KOPT-K1 (cell line): ENCODE results near the gene CDH23.

Experiments
- H3K27ac ChIP-seq: fragments of 200-600 bp; sonication (generic); 2 replicates; pipeline ENCODE4 v1.5.1; 2016; ENCODE audit warnings: antibody characterized with exemption, mild to moderate bottlenecking, low read depth, low read length; ENCODE audit not compliant: poor library complexity, severe bottlenecking
- H3K36me3 ChIP-seq: fragments of 200-600 bp; sonication (generic); 2 replicates; pipeline ENCODE4 v1.5.1; 2017; ENCODE audit warnings: antibody characterized with exemption, mild to moderate bottlenecking, low read length, moderate library complexity; ENCODE audit not compliant: insufficient read depth
- H3K9me3 ChIP-seq: fragments of 200-600 bp; sonication (generic); 2 replicates; pipeline ENCODE4 v1.5.1; 2017; ENCODE audit warnings: antibody characterized with exemption, low read length, mild to moderate bottlenecking; ENCODE audit not compliant: insufficient read depth, poor library complexity, severe bottlenecking

CDH23 gene

DNA sequence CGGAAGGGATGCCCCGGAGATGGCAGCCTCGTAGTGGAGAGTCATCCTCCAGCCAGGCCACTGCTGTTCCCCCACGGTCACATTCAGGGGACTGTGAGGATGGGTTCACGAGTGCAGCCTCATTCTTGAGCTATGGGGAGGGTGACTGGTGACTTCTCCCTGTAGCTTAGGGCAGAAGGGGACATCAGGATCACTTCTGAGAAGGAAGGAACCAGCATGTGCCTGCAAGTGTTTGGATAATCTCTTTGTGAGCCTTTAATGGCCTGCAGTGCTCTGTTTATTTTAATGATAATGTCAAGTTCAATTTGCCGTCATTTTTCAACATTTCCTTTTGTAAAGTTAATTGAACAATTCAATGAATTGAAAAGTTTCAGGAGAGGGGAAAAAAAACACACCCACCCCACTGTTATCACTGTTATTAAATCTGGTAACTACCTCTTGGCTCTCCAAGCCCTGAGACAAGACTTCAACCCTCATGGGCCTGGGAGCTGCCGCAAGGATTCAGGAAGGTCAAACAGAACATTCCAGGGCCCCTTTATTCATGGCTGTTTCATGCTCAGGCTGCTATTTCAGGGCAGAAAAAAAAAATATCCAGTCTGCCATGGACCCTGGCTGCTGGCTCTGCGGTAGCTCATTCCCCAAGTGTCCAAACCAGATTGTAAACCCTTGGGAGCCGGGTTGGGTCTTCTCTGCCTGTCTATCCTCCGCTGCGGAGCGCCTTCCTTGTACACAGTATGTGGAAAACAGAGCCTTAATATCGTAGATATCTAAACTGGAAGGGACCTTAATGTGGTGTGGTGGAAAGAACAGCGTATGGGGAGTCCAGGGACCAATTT, 100.4 kb downstream of the CDH23 start:
- H3K27ac ChIP-seq, result no peak overlapping the region
- no peaks in the 10 kb centered on the region for H3K36me3 ChIP-seq

DNA sequence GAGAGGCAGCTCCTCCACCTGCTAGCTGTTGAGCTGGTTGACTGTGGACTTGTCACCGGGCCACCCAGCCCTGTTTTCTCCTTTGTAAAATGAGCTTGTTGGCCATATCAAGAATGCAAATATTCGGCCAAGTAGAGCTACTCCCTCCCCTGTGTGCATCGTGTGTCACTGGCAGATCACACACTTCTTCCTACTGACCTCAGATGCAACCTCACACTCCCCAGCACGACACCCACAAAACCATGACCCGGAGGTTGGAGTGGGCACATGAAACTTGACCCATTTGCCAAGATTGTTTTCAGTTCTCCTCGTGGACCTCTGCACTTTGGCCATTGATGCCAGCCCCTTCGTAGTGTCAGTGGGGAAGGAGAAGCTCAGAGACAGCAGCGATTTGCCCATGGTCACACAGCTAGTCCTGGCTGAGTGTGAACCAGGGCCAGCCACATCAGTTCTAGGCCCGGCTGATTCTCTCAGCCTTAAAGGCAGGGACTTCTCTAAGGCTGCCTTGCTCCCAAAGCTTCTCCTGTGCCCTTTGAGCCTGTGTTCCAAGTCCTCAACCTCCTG, 101.1 kb downstream of the CDH23 start:
- Histone ChIP-seq H3K9me3 (no peaks in the 10 kb centered on the region), H3K36me3 (no peaks in the 10 kb centered on the region), H3K27ac (no peak overlapping the region)

More for the DNA sequence above, 100.4 kb downstream of the CDH23 start:
- H3K9me3 ChIP-seq, result no peaks in the 10 kb centered on the region

DNA sequence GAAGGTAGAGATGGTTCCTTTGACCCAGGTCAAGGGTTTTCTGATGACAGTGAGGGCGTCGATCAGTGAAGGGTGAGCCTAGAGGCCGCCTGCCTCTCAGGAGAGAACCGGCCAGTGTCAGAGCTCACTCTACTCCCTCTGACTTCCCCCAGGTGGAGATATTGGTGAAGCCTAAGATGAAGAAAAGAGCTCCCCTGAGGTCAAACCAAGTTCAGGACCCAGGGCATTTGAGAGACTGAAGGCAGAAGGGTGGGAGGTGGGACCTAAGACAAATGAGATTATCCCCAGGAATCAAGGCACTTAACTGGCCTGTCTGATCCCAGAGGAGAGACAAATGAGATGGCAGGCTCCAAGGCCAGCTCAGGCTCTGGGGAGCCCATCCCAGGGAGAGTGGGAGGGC, 104.7 kb downstream of the CDH23 start:
- no peaks in the 10 kb centered on the region for H3K36me3 ChIP-seq
- H3K27ac ChIP-seq, result no peak overlapping the region
- no peaks in the 10 kb centered on the region for H3K9me3 ChIP-seq

DNA sequence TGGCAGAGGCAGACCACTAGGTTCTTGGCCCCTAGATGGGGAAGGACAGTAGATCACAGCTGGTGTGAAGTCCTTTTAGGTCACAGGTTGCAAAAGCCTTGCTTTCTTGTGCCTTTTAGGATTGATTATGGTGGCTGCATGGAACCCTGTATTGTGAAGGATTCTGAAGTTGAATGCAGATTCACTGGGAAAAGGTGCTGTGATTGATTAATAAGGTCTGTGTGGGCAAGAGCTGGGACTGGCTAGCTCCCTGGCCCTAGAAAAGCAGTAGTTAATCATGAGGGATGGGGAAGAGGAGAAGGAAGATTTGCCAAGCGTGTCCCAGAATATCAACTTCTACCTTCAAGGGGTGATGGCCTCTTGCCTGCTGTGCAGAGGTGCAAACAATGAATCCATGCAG, 105.5 kb downstream of the CDH23 start:
- no peaks in the 10 kb centered on the region for H3K9me3 ChIP-seq

DNA sequence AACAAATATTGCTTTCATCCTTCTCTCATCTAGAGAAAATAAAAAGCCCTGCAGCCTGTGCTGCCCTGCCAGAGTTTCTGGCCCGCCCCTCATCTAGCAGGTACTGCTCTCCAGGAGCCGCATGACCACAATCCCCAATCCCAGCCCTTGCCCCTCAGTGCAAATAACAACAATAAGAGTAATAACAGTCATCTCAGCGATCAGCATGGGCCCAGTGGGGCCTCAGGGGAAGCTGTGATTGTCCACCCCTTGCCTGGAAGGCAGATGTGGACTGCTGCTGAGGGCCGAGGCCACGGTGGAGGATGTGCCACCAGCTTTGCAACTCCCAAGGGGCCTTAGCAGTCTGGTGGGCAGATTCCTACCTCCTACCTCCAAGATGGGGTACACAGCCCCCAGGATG, 106.1 kb downstream of the CDH23 start:
- Histone ChIP-seq H3K36me3 (no peaks in the 10 kb centered on the region), H3K9me3 (no peaks in the 10 kb centered on the region), H3K27ac (no peak overlapping the region)

More for the DNA sequence above, 105.5 kb downstream of the CDH23 start:
- Histone ChIP-seq H3K36me3 (no peaks in the 10 kb centered on the region), H3K27ac (no peak overlapping the region)

DNA sequence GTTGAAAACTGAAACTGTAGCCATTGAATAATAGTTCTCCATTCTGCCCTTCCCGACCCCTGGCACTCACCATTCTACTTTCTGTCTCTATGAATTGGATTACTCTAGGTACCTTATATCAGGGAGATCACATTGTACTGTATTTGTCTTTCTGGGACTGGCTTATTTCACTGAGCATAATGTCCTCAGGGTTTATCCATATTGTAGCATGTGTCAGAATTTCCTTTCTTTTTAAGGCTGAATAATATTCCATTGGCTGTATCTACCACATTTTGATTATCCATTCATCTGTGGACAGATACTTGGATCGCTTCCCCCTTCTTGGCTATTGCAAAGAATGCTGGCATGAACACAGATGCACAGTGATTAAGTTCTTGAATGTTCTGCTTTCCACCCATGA, 107.4 kb downstream of the CDH23 start:
- no peaks in the 10 kb centered on the region for H3K9me3 ChIP-seq

DNA sequence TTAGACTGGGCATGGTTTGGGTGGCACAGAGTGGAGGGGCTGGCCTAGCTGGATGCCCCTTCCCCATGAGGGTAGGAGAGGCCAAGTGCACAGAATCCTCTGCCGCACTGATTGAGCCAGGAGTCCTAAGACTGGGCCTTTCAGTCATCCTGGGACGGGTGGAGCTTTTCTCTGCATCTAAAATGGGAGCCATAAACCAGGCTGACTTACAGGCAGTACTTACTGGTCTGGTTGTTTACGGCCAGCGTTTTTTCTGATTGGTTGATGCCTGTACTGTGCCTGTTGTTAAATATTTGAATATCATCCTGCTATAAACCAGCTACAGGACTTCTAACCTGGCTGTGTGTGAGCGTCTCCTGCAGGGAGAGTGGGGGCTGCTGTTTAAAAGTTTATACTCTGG, 107.8 kb downstream of the CDH23 start:
- Histone ChIP-seq H3K9me3 (no peaks in the 10 kb centered on the region), H3K36me3 (no peaks in the 10 kb centered on the region), H3K27ac (no peak overlapping the region)

More for the DNA sequence above, 107.4 kb downstream of the CDH23 start:
- no peaks in the 10 kb centered on the region for H3K36me3 ChIP-seq
- H3K27ac ChIP-seq, result no peak overlapping the region

DNA sequence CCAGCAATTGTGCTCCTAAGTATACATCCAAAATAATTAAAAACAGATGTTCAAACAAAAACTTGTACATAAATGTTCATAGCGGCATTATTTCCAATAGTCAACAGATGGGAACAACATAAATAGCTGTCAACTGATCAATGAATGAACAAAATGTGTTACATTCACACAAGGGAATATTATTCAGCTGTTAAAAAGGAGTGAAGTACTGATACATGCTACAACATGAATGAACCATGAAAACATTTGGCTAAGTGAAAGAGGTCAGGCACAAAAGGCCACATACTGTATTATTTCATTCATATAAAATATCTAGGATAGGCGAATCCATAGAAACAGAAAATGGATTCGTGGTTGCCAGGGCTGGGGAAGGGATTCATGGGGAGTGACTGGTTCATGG, 109.1 kb downstream of the CDH23 start:
- Histone ChIP-seq H3K9me3 (no peaks in the 10 kb centered on the region), H3K36me3 (no peaks in the 10 kb centered on the region), H3K27ac (no peak overlapping the region)

DNA sequence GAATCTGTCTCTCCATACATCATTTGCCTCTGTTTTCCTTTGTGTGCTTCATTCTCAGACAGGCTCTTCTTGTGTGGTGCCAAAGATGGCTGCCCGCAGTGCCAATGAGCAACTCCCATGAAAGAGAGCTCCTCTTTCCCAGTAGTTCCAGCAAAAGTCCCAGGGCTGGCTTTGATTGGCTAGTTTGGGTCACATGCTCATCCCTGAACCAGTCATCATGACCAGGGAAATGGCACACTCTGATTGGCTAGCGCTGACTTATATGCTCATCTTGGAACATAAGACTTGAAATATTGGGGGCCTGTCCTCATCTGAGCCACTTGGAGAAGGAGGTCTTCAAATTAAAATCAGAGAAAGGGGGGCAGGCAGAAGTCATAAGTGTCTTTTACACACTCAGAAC, 112.7 kb downstream of the CDH23 start:
- Histone ChIP-seq H3K36me3 (no peaks in the 10 kb centered on the region), H3K27ac (no peak overlapping the region), H3K9me3 (no peaks in the 10 kb centered on the region)

DNA sequence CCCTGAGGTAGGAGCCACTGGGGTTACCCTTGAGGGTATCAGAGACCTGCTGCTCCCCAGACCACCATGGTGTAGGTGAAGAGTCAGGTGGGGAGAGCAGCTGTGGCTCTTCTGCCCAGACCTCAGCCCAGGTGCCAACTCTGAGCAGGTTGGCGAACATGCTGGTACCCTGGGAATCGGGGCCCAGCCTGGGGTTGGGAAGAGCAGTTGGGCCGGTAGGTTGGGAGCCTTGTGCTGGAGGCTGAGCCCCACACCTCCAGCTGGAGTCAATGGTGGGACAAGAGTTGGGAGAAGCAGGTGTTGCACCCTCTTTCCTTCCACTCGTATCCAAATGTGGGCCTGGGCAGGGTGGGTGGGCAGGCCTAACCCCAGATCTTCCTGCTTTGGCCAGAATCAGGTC, 114.5 kb downstream of the CDH23 start:
- no peaks in the 10 kb centered on the region for H3K36me3 ChIP-seq
- no peak overlapping the region for H3K27ac ChIP-seq
- no peaks in the 10 kb centered on the region for H3K9me3 ChIP-seq

DNA sequence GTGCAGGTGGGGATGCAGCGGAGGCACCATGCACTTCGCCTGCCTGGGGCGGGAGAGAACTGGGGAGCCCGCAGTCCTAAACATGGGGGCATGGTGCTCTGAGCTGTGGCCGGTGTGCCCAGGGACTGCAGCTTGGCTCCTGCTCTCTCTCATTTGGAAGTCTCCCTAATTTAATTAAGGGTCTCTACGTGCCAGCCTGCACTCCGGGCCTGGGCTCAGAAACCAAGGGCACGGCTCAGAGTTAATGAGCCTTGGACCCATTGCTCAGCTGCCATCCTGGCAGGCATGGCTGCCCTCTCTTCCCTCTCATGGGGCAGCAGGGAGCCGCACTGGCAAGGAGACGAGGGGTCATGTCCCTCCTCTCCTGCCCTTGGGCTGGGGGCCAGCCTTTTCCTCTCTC, 115.6 kb downstream of the CDH23 start:
- no peak overlapping the region for H3K27ac ChIP-seq
- no peaks in the 10 kb centered on the region for H3K9me3 ChIP-seq
- H3K36me3 ChIP-seq, result no peaks in the 10 kb centered on the region

DNA sequence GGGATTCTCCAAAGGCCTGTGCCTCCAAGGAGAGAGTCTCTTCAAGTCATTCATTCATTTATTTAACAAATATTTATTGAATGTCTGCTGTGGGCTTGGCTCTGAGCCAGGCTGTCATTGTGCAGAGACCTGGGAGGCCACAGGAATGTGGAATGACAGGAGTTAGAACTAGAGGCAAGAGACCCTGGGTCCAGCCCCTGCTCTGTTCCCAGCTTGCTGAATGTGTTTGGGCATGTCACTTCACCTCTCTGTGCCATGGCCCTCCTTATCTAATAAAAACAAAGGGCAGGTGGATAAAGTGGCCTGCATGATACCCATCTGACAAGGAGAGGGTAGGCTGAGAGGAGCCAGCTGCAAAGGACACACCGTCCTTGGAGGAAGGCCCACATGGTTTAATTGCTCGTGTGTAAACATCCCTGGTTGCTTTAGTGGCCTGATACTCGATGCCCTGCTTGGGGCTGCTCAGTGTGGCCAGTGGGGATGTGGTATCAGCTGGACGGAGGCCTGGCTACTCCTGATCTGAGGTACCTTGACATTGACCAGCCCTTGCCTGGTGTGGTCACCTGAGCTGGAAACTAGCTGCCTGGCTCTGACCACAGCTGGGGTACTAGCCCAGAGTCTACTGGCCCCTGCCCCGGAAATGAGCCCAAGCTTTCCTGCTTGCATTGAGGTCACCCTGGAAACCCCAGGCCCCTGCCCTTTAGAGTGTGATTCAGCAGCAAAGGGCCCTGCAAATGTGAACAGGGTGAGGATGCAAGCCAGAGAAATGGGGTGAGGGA, 116.2 kb downstream of the CDH23 start:
- no peaks in the 10 kb centered on the region for H3K9me3 ChIP-seq
- H3K27ac ChIP-seq, result no peak overlapping the region
- H3K36me3 ChIP-seq, result no peaks in the 10 kb centered on the region

DNA sequence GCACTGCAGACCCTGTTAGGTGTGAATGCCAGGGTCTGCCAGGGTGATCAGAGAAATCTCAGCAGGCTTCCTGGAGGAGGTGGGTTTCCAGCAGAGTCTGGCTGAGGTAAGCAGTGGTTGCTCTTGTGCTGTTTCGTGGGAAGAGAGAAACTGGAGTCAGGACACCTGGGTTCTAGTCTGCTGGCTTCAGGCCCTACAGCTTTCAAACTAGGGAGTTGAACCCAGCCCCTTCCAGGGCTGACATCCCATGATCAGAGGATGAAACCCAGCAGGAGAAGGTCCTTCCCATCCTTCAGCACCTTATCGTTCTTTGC, 116.8 kb downstream of the CDH23 start:
- H3K27ac ChIP-seq, result no peak overlapping the region
- H3K36me3 ChIP-seq, result no peaks in the 10 kb centered on the region
- H3K9me3 ChIP-seq, result no peaks in the 10 kb centered on the region

DNA sequence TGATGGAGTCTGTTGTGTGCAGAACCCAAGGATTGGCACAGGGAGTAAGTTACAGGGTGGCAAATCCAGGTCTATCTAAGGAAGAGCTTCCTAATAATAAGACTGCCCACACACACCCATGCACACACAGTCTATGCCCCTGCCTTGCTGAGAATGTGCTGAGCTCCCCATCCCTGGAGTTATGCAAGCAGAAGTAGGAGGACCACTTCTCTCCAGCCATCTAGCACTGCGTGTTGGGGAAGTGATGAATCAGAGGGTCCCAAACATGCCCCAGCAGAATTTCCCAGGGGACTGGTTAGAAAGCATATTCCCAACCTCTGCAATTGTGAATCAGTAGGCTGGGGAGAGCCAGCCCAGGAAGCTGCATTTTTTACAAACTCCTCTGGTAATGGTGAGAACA, 117.2 kb downstream of the CDH23 start:
- H3K36me3 ChIP-seq, result no peaks in the 10 kb centered on the region
- H3K9me3 ChIP-seq, result no peaks in the 10 kb centered on the region
- H3K27ac ChIP-seq, result no peak overlapping the region

DNA sequence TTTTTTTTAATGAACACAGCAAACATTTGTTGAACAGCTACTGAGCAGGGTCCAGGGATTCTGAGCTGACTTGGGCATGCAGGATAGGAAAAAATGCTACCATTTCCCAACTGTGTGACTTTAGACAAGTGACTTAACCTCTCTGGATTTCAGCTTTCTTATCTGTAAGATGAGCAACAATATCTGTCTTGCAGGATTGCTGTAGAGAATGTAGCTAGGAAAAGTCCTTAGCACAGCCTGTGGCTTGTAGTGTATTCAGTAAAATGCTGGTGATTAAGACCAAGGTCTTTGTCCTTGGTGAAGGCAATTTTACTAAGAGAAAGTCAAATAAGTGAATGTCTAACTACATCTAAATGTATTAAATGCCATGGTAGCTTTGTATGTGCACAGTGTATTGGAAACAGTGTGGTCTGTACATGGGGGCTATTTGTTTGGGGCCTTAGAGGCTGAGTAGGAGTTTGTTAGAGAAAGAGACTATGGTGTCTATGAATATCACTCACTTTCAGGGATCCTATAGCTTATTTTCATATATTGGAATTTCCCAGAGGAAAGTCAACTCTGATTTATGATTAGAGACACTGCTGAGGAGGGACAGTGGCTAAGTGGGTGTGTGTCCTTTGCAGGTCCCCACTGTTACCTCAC, 118.9 kb downstream of the CDH23 start:
- H3K9me3 ChIP-seq, result no peaks in the 10 kb centered on the region

More for the DNA sequence above, 118.9 kb downstream of the CDH23 start:
- Histone ChIP-seq H3K27ac (no peak overlapping the region), H3K36me3 (no peaks in the 10 kb centered on the region)
